GM23248 (cell line): ENCODE data around the gene BTNL3. TPM values are rescaled to one million over a fixed set of nuclear protein-coding genes. Genes with fewer than 3 reads are reported as not detected.

ENCODE experiments used
- DNase-seq: peaks from one replicate; pipeline ENCODE4 v3.0.0-alpha.2; 2015
- H2AFZ ChIP-seq: fragments of 200-600 bp; sonication (generic); 2 replicates; pipeline ENCODE4 v1.6.1; 2016; ENCODE audit warnings: antibody characterized with exemption
- H3F3A ChIP-seq: fragments of 200-600 bp; sonication (generic); 2 replicates; pipeline ENCODE4 v1.6.1; 2016; ENCODE audit warnings: mild to moderate bottlenecking, antibody characterized with exemption, mixed run types; ENCODE audit not compliant: insufficient read depth
- H3K27ac ChIP-seq: fragments of 200-600 bp; sonication (generic); 2 replicates; pipeline ENCODE4 v1.5.1; 2016; ENCODE audit warnings: mild to moderate bottlenecking
- H3K27me3 ChIP-seq: fragments of 200-600 bp; sonication (generic); replicated peaks from 2 replicates; pipeline ENCODE4 v1.6.1; 2016; ENCODE audit warnings: mild to moderate bottlenecking; ENCODE audit not compliant: insufficient read depth
- H3K36me3 ChIP-seq: fragments of 200-600 bp; sonication (generic); 2 replicates; pipeline ENCODE4 v1.6.1; 2016; ENCODE audit warnings: low read depth, mild to moderate bottlenecking
- H3K4me1 ChIP-seq: fragments of 200-600 bp; sonication (generic); 2 replicates; pipeline ENCODE4 v1.6.1; 2016; ENCODE audit warnings: mild to moderate bottlenecking; ENCODE audit not compliant: insufficient read depth
- H3K4me2 ChIP-seq: fragments of 200-600 bp; sonication (generic); one replicate; pipeline ENCODE4 v1.6.1; 2016; ENCODE audit warnings: mild to moderate bottlenecking; ENCODE audit not compliant: unreplicated experiment
- H3K4me3 ChIP-seq: fragments of 200-600 bp; sonication (generic); 2 replicates; pipeline ENCODE4 v1.5.1; 2016; ENCODE audit warnings: mild to moderate bottlenecking
- H3K79me2 ChIP-seq: fragments of 200-600 bp; sonication (generic); 2 replicates; pipeline ENCODE4 v1.6.1; 2016; ENCODE audit warnings: mild to moderate bottlenecking; ENCODE audit not compliant: insufficient read depth
- H3K9ac ChIP-seq: fragments of 200-600 bp; sonication (generic); 2 replicates; pipeline ENCODE4 v1.6.1; 2016; ENCODE audit warnings: mild to moderate bottlenecking
- H3K9me2 ChIP-seq: fragments of 200-600 bp; sonication (generic); 2 replicates; pipeline ENCODE4 v1.6.1; 2016; ENCODE audit warnings: mixed run types, mild to moderate bottlenecking, moderate library complexity; ENCODE audit not compliant: insufficient read depth
- H3K9me3 ChIP-seq: fragments of 200-600 bp; sonication (generic); one replicate; pipeline ENCODE4 v1.6.1; 2017; ENCODE audit warnings: low read depth
- H4K20me1 ChIP-seq: fragments of 200-600 bp; sonication (generic); 2 replicates; pipeline ENCODE4 v1.6.0; 2016; ENCODE audit not compliant: insufficient read depth
- EZH2 ChIP-seq: fragments of 200-600 bp; sonication (generic); IDR thresholded peaks from 2 replicates; pipeline ENCODE4 v1.6.1; 2018; ENCODE audit warnings: antibody characterized with exemption, mild to moderate bottlenecking; ENCODE audit not compliant: insufficient read depth, poor library complexity, severe bottlenecking
- EZH2phosphoT487 ChIP-seq: fragments of 200-600 bp; sonication (generic); IDR thresholded peaks from 2 replicates; pipeline ENCODE4 v1.6.1; 2018; ENCODE audit warnings: antibody characterized with exemption, moderate library complexity, mild to moderate bottlenecking, low read depth; ENCODE audit not compliant: insufficient read depth
- WGBS, 2 experiments: methylation state at CpG; one replicate each; pipeline ENCODE4 v1.1.6; 2015 to 2017; ENCODE audit warnings: low lambda C conversion rate in 2 of 2, low coverage in 1 of 2; ENCODE audit errors: missing lambda C conversion rate in 2 of 2; 5-methylcytosine and 5-hydroxymethylcytosine counted together
- in situ Hi-C: fragments of 300-500 bp; cut with MboI; formaldehyde crosslinking; loops from 2 replicates; pipeline ENCODE4 v1.15.0; 2020
- polyA plus RNA-seq: library from polyadenylated mRNA; unstranded; fragments of >200 nt; fragmentation: Nextera tagmentation; extraction: Ambion mirVana; gene quantifications from 2 replicates; pipeline ENCODE4 v1.2.1, GENCODE V29; 2016
- total RNA-seq: library from RNA; depleted of rRNA; stranded (reverse); fragments of >200 nt; shearing (Covaris generic); gene quantifications from 2 replicates; pipeline ENCODE4 v1.2.3, GENCODE V29; 2014

Gene BTNL3
- total and polyA plus RNA-seq, 2 experiments from 2014 or later: not detected

DNA sequence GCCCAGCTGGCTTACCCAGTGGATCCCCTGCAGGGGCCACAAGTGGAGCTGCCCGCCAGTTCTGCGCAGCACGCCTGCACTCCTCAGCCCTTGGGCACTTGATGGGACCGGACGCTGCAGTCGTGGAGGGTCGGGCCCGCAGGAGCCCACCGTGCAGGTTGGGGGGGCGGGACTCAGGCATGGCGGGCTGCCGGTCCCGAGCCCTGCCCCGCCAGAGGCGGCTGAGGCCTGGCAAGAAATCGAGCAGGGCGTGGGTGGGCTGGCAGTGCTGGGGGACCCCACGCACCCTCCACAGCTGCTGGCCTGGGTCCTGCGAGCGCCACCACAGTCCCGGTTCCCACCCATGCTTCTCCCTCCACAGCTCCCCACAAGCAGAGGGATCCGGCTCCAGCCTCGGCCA lies 19.2 kb upstream of the BTNL3 start:
- H2AFZ ChIP-seq: no peak overlapping the region
- no peaks in the 10 kb centered on the region for H3K27me3 ChIP-seq
- no peaks in the 10 kb centered on the region for H4K20me1 ChIP-seq
- no peaks in the 10 kb centered on the region for H3K36me3 ChIP-seq
- WGBS, 2 experiments: no CpG with 5 or more reads among the region's 23 CpGs
- H3K4me3 ChIP-seq: no peak overlapping the region
- H3K9me2 ChIP-seq: no peaks in the 10 kb centered on the region
- DNase-seq: no peak
- H3F3A ChIP-seq: no peaks in the 10 kb centered on the region
- H3K9ac ChIP-seq: no peak overlapping the region
- no peak overlapping the region for H3K27ac ChIP-seq
- no peaks in the 10 kb centered on the region for H3K79me2 ChIP-seq
- H3K4me1 ChIP-seq: no peaks in the 10 kb centered on the region
- H3K4me2 ChIP-seq: no peak overlapping the region
- no peaks in the 10 kb centered on the region for H3K9me3 ChIP-seq
- in situ Hi-C loops: no loop called here
- TF ChIP-seq EZH2phosphoT487 (no peak), EZH2 (no peak)

DNA sequence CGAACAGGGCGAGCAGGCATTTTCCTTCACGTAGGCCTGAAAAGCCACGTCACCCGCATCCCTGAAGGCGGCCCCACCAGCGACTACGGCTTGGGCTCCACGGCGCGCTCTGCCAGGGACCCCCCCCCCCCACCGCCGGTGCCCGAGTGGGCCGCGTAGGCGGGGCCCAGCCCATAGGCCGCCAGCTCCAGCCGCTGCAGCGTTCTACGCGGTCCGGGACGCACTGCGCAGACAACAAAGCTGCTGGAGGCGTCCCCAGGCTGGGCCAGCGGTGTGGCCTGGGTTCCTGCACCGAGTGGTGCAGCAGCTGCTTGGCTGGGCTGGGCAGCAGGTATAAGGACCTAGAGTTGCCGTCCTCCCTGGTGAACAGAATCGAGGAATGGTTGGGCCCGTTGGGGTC lies 18.3 kb upstream of the BTNL3 start:
- WGBS, 2 experiments: no CpG with 5 or more reads among the region's 31 CpGs
- no peak for DNase-seq

GRCh38 chr5:180970875-180971274 lies 17.8 kb upstream of the BTNL3 start:
- no peak overlapping the region for H3K27ac ChIP-seq
- no peak overlapping the region for H3K4me3 ChIP-seq
- H3K36me3 ChIP-seq: no peaks in the 10 kb centered on the region
- H3K9me3 ChIP-seq: no peaks in the 10 kb centered on the region
- in situ Hi-C loops: no loop called here
- no peaks in the 10 kb centered on the region for H4K20me1 ChIP-seq
- no peaks in the 10 kb centered on the region for H3K27me3 ChIP-seq
- TF ChIP-seq EZH2phosphoT487 (no peak), EZH2 (no peak)
- H3F3A ChIP-seq: no peaks in the 10 kb centered on the region
- H3K4me2 ChIP-seq: no peak overlapping the region
- no peaks in the 10 kb centered on the region for H3K9me2 ChIP-seq
- no peak overlapping the region for H2AFZ ChIP-seq
- H3K9ac ChIP-seq: no peak overlapping the region
- no peak for DNase-seq
- H3K4me1 ChIP-seq: no peaks in the 10 kb centered on the region
- H3K79me2 ChIP-seq: no peaks in the 10 kb centered on the region
- WGBS, 2 experiments: no CpG with 5 or more reads among the region's 4 CpGs

More for the DNA sequence above, 18.3 kb upstream of the BTNL3 start:
- Histone ChIP-seq H3K4me2 (no peak overlapping the region), H3K9me3 (no peaks in the 10 kb centered on the region), H3K9me2 (no peaks in the 10 kb centered on the region), H3K4me1 (no peaks in the 10 kb centered on the region), H2AFZ (no peak overlapping the region), H3K9ac (no peak overlapping the region), H4K20me1 (no peaks in the 10 kb centered on the region), H3F3A (no peaks in the 10 kb centered on the region), H3K36me3 (no peaks in the 10 kb centered on the region), H3K4me3 (no peak overlapping the region), H3K79me2 (no peaks in the 10 kb centered on the region), H3K27me3 (no peaks in the 10 kb centered on the region), H3K27ac (no peak overlapping the region)
- TF ChIP-seq EZH2phosphoT487: no peak
- TF ChIP-seq EZH2: no peak
- in situ Hi-C loops: no loop called here

DNA sequence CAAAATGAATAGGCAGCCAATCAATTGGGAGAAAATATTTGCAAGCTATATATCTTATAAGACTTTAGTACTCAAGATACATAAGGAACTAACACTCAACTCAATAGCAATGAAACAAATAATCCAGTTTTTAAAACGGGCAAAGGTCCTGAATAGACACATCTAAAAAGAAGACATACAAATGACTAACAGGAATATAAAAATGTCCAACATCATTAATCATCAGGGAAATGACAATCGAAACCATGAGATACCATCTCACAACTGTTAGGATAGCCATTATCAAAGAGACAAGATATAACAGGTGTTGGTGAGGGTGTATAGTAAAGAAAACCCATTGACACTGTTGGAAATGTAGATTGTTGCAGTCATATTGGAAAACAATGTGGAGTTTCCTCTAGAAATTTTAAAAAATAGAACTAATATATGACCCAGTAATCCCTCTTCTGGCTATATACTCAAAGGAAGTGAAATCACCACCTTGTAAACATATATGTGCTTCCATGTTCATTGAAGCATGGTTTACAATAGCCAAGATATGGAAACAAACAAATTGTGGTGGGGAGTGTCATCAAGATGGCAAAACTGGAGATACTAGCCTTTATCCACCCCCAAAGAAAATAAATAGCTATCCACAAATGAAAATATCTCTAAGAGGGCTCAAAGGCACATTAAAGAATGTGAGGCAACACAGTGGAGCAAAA lies 13.9 kb upstream of the BTNL3 start:
- H3K79me2 ChIP-seq: no peaks in the 10 kb centered on the region
- H3K4me3 ChIP-seq: no peak overlapping the region
- no peak overlapping the region for H2AFZ ChIP-seq
- H3K36me3 ChIP-seq: no peaks in the 10 kb centered on the region
- no peaks in the 10 kb centered on the region for H3F3A ChIP-seq
- H3K27ac ChIP-seq: no peak overlapping the region
- no peaks in the 10 kb centered on the region for H3K4me1 ChIP-seq
- H3K9ac ChIP-seq: no peak overlapping the region
- no peaks in the 10 kb centered on the region for H3K9me3 ChIP-seq
- TF ChIP-seq EZH2 (no peak), EZH2phosphoT487 (no peak)
- WGBS, 2 experiments: no CpG with 5 or more reads among the region's 2 CpGs
- in situ Hi-C loops: no loop called here
- no peaks in the 10 kb centered on the region for H3K27me3 ChIP-seq
- no peaks in the 10 kb centered on the region for H4K20me1 ChIP-seq
- H3K4me2 ChIP-seq: no peak overlapping the region
- no peaks in the 10 kb centered on the region for H3K9me2 ChIP-seq
- DNase-seq: no peak

- in situ Hi-C loops: no loop called here
- WGBS, 2 experiments: no CpG with 5 or more reads among the region's 2 CpGs
These were observed 13.3 kb upstream of the BTNL3 start for GRCh38 chr5:180975338-180975737.

More at GRCh38 chr5:180975338-180975737, 13.3 kb upstream of the BTNL3 start:
- Histone ChIP-seq H2AFZ (no peak overlapping the region), H3K9me3 (no peaks in the 10 kb centered on the region), H3K36me3 (no peaks in the 10 kb centered on the region), H3K4me3 (no peak overlapping the region), H3K9ac (no peak overlapping the region), H3K4me2 (no peak overlapping the region), H3K27ac (no peak overlapping the region), H3K79me2 (no peaks in the 10 kb centered on the region), H3K9me2 (no peaks in the 10 kb centered on the region), H3K4me1 (no peaks in the 10 kb centered on the region), H3K27me3 (no peaks in the 10 kb centered on the region), H4K20me1 (no peaks in the 10 kb centered on the region), H3F3A (no peaks in the 10 kb centered on the region)
- DNase-seq: no peak
- TF ChIP-seq EZH2: no peak
- no peak for TF ChIP-seq EZH2phosphoT487
